WTC11 (cell line): ENCODE results near the gene DENND1B. TPM values are rescaled to one million over a fixed set of nuclear protein-coding genes. Genes with fewer than 3 reads are reported as not detected.

Experiments used
- ATAC-seq: fragments of 200-7000 bp; cut with Tn5 transposase; 2 replicates; pipeline ENCODE4 v1.10.0; 2021; ENCODE audit warnings: mild to moderate bottlenecking, moderate library complexity
- CTCF ChIA-PET: fragments of 300-600 bp; sonication (Branson Sonifier 250); formaldehyde crosslinking; loops from one replicate; lab custom pipeline; 2021; ENCODE audit warnings: antibody characterized with exemption; lab: Charles Lee
- POLR2A ChIA-PET: fragments of 350-600 bp; sonication (Branson Sonifier 250); formaldehyde crosslinking; loops from one replicate; lab custom pipeline; 2021; ENCODE audit warnings: antibody characterized with exemption; lab: Charles Lee
- DNase-seq: peaks from one replicate; pipeline ENCODE4 v3.0.0; 2021; ENCODE audit warnings: low spot score
- H3K27ac Mint-ChIP-seq: 2 replicates; pipeline ENCODE4 v1.8.0; 2021; ENCODE audit warnings: mixed read lengths
- H3K27me3 Mint-ChIP-seq: 2 replicates; pipeline ENCODE4 v1.8.0; 2021; ENCODE audit warnings: low read depth, mild to moderate bottlenecking, moderate library complexity, mixed read lengths
- H3K36me3 Mint-ChIP-seq: 2 replicates; pipeline ENCODE4 v1.8.0; 2021; ENCODE audit warnings: mixed read lengths
- H3K4me1 Mint-ChIP-seq: 2 replicates; pipeline ENCODE4 v1.8.0; 2022; ENCODE audit warnings: mixed read lengths
- H3K4me3 Mint-ChIP-seq: 2 replicates; pipeline ENCODE4 v1.8.0; 2021; ENCODE audit warnings: mild to moderate bottlenecking, moderate library complexity, mixed read lengths
- H3K9me3 Mint-ChIP-seq: 2 replicates; pipeline ENCODE4 v1.8.0; 2021; ENCODE audit warnings: mixed read lengths
- HMGA2 ChIP-seq: fragments of 250-450 bp; sonication (Bioruptor Pico); IDR thresholded peaks from 2 replicates; pipeline ENCODE4 v1.4.0; 2021; ENCODE audit warnings: mild to moderate bottlenecking, moderate library complexity
- NFATC4 ChIP-seq: fragments of 250-450 bp; sonication (Bioruptor Pico); IDR thresholded peaks from 2 replicates; pipeline ENCODE4 v1.9.0; 2021; ENCODE audit warnings: mild to moderate bottlenecking
- NR2C2 ChIP-seq: sonication (generic); formaldehyde crosslinking; IDR thresholded peaks from 2 replicates; pipeline ENCODE4 v1.8.0; 2022; ENCODE audit warnings: mild to moderate bottlenecking, missing genetic modification reagents
- RELA ChIP-seq: sonication (generic); formaldehyde crosslinking; IDR thresholded peaks from 2 replicates; pipeline ENCODE4 v1.8.1; 2022; ENCODE audit warnings: missing genetic modification reagents, mild to moderate bottlenecking, borderline replicate concordance
- RORB ChIP-seq: fragments of 250-450 bp; sonication (Bioruptor Pico); IDR thresholded peaks from 2 replicates; pipeline ENCODE4 v1.9.0; 2021; ENCODE audit warnings: mild to moderate bottlenecking
- SP1 ChIP-seq: sonication (generic); formaldehyde crosslinking; conservative IDR thresholded peaks from 2 replicates; pipeline ENCODE4 v1.8.1; 2022; ENCODE audit warnings: missing genetic modification reagents
- TEAD1 ChIP-seq: sonication (generic); formaldehyde crosslinking; IDR thresholded peaks from 2 replicates; pipeline ENCODE4 v1.8.0; 2022; ENCODE audit warnings: mild to moderate bottlenecking, missing genetic modification reagents
- TEAD4 ChIP-seq: sonication (generic); formaldehyde crosslinking; IDR thresholded peaks from 2 replicates; pipeline ENCODE4 v1.8.0; 2022; ENCODE audit warnings: mild to moderate bottlenecking, missing genetic modification reagents
- ZBTB21 ChIP-seq: sonication (generic); formaldehyde crosslinking; IDR thresholded peaks from 2 replicates; pipeline ENCODE4 v1.8.1; 2023; ENCODE audit warnings: mild to moderate bottlenecking, missing genetic modification reagents, borderline replicate concordance
- ZNF121 ChIP-seq: sonication (generic); formaldehyde crosslinking; IDR thresholded peaks from 2 replicates; pipeline ENCODE4 v1.8.0; 2023; ENCODE audit warnings: missing genetic modification reagents
- ZNF396 ChIP-seq: fragments of 250-450 bp; sonication (Bioruptor Pico); IDR thresholded peaks from 2 replicates; pipeline ENCODE4 v1.8.0; 2021; ENCODE audit warnings: mild to moderate bottlenecking, moderate library complexity, borderline replicate concordance
- ZNF416 ChIP-seq: fragments of 250-450 bp; sonication (Bioruptor Pico); IDR thresholded peaks from 2 replicates; pipeline ENCODE4 v1.9.0; 2021; ENCODE audit warnings: mild to moderate bottlenecking, inconsistent platforms
- total RNA-seq: library from RNA; stranded (reverse); gene quantifications from 3 replicates; pipeline ENCODE4 v1.2.3, GENCODE V29; 2021
- TF ChIP-seq, protein P1 (sequence below): sonication (generic); formaldehyde crosslinking; IDR thresholded peaks from 2 replicates; pipeline ENCODE4 v1.8.0; 2023; ENCODE audit warnings: mild to moderate bottlenecking, missing genetic modification reagents
- TF ChIP-seq, protein P2 (sequence below): fragments of 250-450 bp; sonication (Bioruptor Pico); IDR thresholded peaks from 2 replicates; pipeline ENCODE4 v1.9.0; 2021; ENCODE audit warnings: moderate library complexity, mild to moderate bottlenecking, inconsistent platforms, borderline replicate concordance
- TF ChIP-seq, protein P3 (sequence below): sonication (generic); formaldehyde crosslinking; IDR thresholded peaks from 2 replicates; pipeline ENCODE4 v1.8.1; 2023; ENCODE audit warnings: mild to moderate bottlenecking, missing genetic modification reagents
- TF ChIP-seq, protein P4 (sequence below): sonication (generic); formaldehyde crosslinking; IDR thresholded peaks from 2 replicates; pipeline ENCODE4 v1.8.1; 2023; ENCODE audit warnings: mild to moderate bottlenecking, missing genetic modification reagents, moderate library complexity
- TF ChIP-seq, protein P5 (sequence below): fragments of 250-450 bp; sonication (Bioruptor Pico); IDR thresholded peaks from 2 replicates; pipeline ENCODE4 v1.9.0; 2021; ENCODE audit warnings: mild to moderate bottlenecking, borderline replicate concordance
- TF ChIP-seq, protein P6 (sequence below): sonication (generic); formaldehyde crosslinking; IDR thresholded peaks from 2 replicates; pipeline ENCODE4 v1.8.1; 2023; ENCODE audit warnings: mild to moderate bottlenecking, missing genetic modification reagents, moderate library complexity
- TF ChIP-seq, protein P7 (sequence below): sonication (generic); formaldehyde crosslinking; IDR thresholded peaks from 2 replicates; pipeline ENCODE4 v1.8.0; 2022; ENCODE audit warnings: mild to moderate bottlenecking, missing genetic modification reagents

Gene DENND1B
- total RNA-seq, 1 experiment from 2014 or later: 4.3 TPM

DNA sequence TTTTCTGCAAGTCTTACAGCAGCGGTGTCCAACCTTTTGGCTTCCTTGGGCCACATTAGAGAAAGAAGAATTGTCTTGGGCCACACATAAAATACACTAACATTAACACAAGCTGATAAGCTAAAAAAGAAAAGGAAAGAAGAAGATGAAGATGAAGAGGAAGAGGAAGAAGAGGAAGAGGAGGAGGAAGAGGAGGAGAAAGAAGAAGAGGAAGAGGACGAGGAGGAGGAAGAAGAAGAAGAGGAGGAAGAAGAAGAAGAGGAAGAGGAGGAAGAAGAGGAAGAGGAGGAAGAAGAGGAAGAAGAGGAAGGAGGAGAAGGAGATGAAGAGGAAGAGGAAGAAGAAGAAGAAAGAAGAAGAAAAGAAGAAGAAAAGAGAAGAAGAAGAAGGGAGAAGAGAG lies 230.7 kb downstream of the DENND1B start:
- Mint-ChIP-seq H3K4me1 (peaks cover 16% of the 10 kb centered on the region), H3K27me3 (no peaks in the 10 kb centered on the region), H3K4me3 (no peak overlapping the region), H3K27ac (no peak overlapping the region), H3K9me3 (peaks cover 3% of the 10 kb centered on the region; the same call in 1 of the 2 replicates), H3K36me3 (no peaks in the 10 kb centered on the region)
- DNase-seq (no peak), ATAC-seq (no peak)
- TF ChIP-seq, protein P1, sequence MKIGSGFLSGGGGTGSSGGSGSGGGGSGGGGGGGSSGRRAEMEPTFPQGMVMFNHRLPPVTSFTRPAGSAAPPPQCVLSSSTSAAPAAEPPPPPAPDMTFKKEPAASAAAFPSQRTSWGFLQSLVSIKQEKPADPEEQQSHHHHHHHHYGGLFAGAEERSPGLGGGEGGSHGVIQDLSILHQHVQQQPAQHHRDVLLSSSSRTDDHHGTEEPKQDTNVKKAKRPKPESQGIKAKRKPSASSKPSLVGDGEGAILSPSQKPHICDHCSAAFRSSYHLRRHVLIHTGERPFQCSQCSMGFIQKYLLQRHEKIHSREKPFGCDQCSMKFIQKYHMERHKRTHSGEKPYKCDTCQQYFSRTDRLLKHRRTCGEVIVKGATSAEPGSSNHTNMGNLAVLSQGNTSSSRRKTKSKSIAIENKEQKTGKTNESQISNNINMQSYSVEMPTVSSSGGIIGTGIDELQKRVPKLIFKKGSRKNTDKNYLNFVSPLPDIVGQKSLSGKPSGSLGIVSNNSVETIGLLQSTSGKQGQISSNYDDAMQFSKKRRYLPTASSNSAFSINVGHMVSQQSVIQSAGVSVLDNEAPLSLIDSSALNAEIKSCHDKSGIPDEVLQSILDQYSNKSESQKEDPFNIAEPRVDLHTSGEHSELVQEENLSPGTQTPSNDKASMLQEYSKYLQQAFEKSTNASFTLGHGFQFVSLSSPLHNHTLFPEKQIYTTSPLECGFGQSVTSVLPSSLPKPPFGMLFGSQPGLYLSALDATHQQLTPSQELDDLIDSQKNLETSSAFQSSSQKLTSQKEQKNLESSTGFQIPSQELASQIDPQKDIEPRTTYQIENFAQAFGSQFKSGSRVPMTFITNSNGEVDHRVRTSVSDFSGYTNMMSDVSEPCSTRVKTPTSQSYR (CRISPR knock-in tag): no peak
- TF ChIP-seq HMGA2 (CRISPR knock-in tag) (0 out of 2 replicates have a peak, but pooled peaks have one; percentile 8), ZBTB21 (CRISPR knock-in tag) (no peak)
- TF ChIP-seq, protein P2, sequence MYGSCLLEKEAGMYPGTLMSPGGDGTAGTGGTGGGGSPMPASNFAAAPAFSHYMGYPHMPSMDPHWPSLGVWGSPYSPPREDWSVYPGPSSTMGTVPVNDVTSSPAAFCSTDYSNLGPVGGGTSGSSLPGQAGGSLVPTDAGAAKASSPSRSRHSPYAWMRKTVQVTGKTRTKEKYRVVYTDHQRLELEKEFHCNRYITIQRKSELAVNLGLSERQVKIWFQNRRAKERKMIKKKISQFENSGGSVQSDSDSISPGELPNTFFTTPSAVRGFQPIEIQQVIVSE (CRISPR knock-in tag): no peak
- ChIA-PET POLR2A (no interaction called here), CTCF (no interaction called here)

DNA sequence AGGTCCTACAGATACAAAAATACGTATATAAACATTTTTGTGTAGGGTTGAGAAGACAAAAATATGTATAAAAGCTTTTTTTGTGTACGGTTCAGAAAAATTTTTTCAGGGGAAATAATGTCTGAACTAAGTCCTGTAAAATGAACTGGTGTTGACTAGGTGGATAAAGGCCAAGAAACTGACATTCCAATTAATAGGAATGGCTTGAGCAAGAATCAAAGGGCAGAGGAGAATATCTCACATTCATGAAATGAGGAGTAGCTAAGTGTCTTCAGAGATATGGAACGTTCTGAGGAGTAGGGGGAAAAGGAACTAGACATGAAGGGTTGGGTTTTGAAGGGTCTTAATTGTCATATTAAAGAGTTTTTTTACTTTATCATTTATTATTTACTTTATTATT lies 231.2 kb downstream of the DENND1B start:
- DNase-seq (no peak), ATAC-seq (no peak)
- no peaks in the 10 kb centered on the region for H3K36me3 Mint-ChIP-seq
- H3K4me3 Mint-ChIP-seq: no peak overlapping the region
- no peak overlapping the region for H3K27ac Mint-ChIP-seq
- no peaks in the 10 kb centered on the region for H3K27me3 Mint-ChIP-seq
- H3K9me3 Mint-ChIP-seq: peaks cover 3% of the 10 kb centered on the region; the same call in 1 of the 2 replicates
- CTCF ChIA-PET: no interaction called here
- peaks cover 16% of the 10 kb centered on the region for H3K4me1 Mint-ChIP-seq
- POLR2A ChIA-PET: no interaction called here
- TF ChIP-seq, protein P3, sequence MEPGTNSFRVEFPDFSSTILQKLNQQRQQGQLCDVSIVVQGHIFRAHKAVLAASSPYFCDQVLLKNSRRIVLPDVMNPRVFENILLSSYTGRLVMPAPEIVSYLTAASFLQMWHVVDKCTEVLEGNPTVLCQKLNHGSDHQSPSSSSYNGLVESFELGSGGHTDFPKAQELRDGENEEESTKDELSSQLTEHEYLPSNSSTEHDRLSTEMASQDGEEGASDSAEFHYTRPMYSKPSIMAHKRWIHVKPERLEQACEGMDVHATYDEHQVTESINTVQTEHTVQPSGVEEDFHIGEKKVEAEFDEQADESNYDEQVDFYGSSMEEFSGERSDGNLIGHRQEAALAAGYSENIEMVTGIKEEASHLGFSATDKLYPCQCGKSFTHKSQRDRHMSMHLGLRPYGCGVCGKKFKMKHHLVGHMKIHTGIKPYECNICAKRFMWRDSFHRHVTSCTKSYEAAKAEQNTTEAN (CRISPR knock-in tag): no peak
- TF ChIP-seq TEAD1 (no peak), ZNF416 (CRISPR knock-in tag) (no peak), SP1 (no peak), NR2C2 (CRISPR knock-in tag) (no peak), RELA (CRISPR knock-in tag) (no peak), TEAD4 (CRISPR knock-in tag) (no peak), RORB (CRISPR knock-in tag) (no peak), ZNF396 (CRISPR knock-in tag) (no peak), NFATC4 (no peak), ZNF121 (CRISPR knock-in tag) (no peak)
- TF ChIP-seq, protein P2 (CRISPR knock-in tag): no peak
- TF ChIP-seq, protein P4, sequence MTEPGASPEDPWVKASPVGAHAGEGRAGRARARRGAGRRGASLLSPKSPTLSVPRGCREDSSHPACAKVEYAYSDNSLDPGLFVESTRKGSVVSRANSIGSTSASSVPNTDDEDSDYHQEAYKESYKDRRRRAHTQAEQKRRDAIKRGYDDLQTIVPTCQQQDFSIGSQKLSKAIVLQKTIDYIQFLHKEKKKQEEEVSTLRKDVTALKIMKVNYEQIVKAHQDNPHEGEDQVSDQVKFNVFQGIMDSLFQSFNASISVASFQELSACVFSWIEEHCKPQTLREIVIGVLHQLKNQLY (CRISPR knock-in tag): no peak
- TF ChIP-seq, protein P1 (CRISPR knock-in tag): no peak
- TF ChIP-seq, protein P5, sequence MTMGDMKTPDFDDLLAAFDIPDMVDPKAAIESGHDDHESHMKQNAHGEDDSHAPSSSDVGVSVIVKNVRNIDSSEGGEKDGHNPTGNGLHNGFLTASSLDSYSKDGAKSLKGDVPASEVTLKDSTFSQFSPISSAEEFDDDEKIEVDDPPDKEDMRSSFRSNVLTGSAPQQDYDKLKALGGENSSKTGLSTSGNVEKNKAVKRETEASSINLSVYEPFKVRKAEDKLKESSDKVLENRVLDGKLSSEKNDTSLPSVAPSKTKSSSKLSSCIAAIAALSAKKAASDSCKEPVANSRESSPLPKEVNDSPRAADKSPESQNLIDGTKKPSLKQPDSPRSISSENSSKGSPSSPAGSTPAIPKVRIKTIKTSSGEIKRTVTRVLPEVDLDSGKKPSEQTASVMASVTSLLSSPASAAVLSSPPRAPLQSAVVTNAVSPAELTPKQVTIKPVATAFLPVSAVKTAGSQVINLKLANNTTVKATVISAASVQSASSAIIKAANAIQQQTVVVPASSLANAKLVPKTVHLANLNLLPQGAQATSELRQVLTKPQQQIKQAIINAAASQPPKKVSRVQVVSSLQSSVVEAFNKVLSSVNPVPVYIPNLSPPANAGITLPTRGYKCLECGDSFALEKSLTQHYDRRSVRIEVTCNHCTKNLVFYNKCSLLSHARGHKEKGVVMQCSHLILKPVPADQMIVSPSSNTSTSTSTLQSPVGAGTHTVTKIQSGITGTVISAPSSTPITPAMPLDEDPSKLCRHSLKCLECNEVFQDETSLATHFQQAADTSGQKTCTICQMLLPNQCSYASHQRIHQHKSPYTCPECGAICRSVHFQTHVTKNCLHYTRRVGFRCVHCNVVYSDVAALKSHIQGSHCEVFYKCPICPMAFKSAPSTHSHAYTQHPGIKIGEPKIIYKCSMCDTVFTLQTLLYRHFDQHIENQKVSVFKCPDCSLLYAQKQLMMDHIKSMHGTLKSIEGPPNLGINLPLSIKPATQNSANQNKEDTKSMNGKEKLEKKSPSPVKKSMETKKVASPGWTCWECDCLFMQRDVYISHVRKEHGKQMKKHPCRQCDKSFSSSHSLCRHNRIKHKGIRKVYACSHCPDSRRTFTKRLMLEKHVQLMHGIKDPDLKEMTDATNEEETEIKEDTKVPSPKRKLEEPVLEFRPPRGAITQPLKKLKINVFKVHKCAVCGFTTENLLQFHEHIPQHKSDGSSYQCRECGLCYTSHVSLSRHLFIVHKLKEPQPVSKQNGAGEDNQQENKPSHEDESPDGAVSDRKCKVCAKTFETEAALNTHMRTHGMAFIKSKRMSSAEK (CRISPR knock-in tag): no peak
- TF ChIP-seq, protein P6, sequence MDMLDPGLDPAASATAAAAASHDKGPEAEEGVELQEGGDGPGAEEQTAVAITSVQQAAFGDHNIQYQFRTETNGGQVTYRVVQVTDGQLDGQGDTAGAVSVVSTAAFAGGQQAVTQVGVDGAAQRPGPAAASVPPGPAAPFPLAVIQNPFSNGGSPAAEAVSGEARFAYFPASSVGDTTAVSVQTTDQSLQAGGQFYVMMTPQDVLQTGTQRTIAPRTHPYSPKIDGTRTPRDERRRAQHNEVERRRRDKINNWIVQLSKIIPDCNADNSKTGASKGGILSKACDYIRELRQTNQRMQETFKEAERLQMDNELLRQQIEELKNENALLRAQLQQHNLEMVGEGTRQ: no peak
- TF ChIP-seq, protein P7, sequence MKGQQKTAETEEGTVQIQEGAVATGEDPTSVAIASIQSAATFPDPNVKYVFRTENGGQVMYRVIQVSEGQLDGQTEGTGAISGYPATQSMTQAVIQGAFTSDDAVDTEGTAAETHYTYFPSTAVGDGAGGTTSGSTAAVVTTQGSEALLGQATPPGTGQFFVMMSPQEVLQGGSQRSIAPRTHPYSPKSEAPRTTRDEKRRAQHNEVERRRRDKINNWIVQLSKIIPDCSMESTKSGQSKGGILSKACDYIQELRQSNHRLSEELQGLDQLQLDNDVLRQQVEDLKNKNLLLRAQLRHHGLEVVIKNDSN (CRISPR knock-in tag): no peak
